Keratinocyte (primary cell): ENCODE measurements around the gene PRAMEF14.
"Not testable (repeated sequence)": the region's sequence is repeated elsewhere in the genome, so short reads cannot be mapped to it uniquely, and the experiment has no call there.

Experiments
- EZH2 ChIP-seq: IDR thresholded peaks from one replicate; pipeline ENCODE4 v1.6.1; 2012; ENCODE audit warnings: inconsistent platforms, mild to moderate bottlenecking, low read length, moderate library complexity
- TF ChIP-seq, protein P1 (sequence below), 3 experiments: IDR thresholded peaks in 1 of 3; conservative IDR thresholded peaks in 1 of 3; optimal IDR thresholded peaks in 1 of 3; 2 replicates in 2 of 3; 3 replicates in 1 of 3; pipeline versions ENCODE3 to v1.5.1; 2011; ENCODE audit warnings: low read length in 3 of 3, mild to moderate bottlenecking in 3 of 3, moderate library complexity in 2 of 3, control low read depth in 1 of 3, inconsistent platforms in 1 of 3; ENCODE audit not compliant: insufficient read depth in 2 of 3; ENCODE audit errors: extremely low read depth in 1 of 3

DNA sequence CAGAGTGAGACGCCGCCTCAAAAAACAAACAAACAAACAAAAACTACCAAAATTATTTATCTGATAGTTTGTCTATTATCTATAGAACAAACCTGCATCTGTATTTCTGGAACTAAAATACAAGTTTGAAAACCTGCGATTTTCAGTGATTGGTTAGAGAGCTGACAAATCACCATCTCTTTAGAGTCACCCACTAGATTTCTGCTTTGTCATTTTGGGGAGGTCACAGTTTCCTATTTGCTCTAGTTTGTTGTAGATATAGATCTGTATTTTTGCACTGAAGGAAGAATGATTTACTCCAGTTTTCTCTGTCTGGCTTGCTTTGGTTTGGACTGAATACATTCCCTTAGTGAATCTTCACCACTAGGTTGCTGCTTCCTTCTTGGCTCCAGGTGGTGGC lies 19.6 kb upstream of the PRAMEF14 start:
- TF ChIP-seq, protein P1, sequence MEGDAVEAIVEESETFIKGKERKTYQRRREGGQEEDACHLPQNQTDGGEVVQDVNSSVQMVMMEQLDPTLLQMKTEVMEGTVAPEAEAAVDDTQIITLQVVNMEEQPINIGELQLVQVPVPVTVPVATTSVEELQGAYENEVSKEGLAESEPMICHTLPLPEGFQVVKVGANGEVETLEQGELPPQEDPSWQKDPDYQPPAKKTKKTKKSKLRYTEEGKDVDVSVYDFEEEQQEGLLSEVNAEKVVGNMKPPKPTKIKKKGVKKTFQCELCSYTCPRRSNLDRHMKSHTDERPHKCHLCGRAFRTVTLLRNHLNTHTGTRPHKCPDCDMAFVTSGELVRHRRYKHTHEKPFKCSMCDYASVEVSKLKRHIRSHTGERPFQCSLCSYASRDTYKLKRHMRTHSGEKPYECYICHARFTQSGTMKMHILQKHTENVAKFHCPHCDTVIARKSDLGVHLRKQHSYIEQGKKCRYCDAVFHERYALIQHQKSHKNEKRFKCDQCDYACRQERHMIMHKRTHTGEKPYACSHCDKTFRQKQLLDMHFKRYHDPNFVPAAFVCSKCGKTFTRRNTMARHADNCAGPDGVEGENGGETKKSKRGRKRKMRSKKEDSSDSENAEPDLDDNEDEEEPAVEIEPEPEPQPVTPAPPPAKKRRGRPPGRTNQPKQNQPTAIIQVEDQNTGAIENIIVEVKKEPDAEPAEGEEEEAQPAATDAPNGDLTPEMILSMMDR (optimal IDR thresholded peaks at IDR 0.05 in 1 of 3, IDR thresholded peaks at IDR 0.05 in 1 of 3, conservative IDR thresholded peaks at IDR 0.05 in 1 of 3; ENCODE audit: extremely low read depth in 1 of 3, insufficient read depth in 2 of 3, low read length in 3 of 3), result not testable (repeated sequence)
- TF ChIP-seq EZH2, result not testable (repeated sequence)
